ENCODE results near the gene ESYT2.
A peak's percentile ranks its signal among the peaks of the same experiment; 100 is the strongest.

Gene ESYT2

GRCh38 chr7:158722574-158723237, 106.6 kb downstream of the ESYT2 start:
- Histone ChIP-seq H3K27me3 (no peaks in the 10 kb centered on the region), H3K36me3 (no peaks in the 10 kb centered on the region), H3K27ac (no peak overlapping the region), H3K9me3 (no peaks in the 10 kb centered on the region), H3K4me1 (ENCODE audit: control insufficient read depth in 1 of 2, insufficient read depth in 1 of 2, low read depth in 1 of 2, low read length in 1 of 2) (no peaks in the 10 kb centered on the region), H3K4me3 (ENCODE audit: low read depth in 1 of 2, low read length in 1 of 2) (no peak overlapping the region)
- TF ChIP-seq, protein P1, sequence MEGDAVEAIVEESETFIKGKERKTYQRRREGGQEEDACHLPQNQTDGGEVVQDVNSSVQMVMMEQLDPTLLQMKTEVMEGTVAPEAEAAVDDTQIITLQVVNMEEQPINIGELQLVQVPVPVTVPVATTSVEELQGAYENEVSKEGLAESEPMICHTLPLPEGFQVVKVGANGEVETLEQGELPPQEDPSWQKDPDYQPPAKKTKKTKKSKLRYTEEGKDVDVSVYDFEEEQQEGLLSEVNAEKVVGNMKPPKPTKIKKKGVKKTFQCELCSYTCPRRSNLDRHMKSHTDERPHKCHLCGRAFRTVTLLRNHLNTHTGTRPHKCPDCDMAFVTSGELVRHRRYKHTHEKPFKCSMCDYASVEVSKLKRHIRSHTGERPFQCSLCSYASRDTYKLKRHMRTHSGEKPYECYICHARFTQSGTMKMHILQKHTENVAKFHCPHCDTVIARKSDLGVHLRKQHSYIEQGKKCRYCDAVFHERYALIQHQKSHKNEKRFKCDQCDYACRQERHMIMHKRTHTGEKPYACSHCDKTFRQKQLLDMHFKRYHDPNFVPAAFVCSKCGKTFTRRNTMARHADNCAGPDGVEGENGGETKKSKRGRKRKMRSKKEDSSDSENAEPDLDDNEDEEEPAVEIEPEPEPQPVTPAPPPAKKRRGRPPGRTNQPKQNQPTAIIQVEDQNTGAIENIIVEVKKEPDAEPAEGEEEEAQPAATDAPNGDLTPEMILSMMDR (IDR thresholded peaks at IDR 0.05), result no peak

DNA sequence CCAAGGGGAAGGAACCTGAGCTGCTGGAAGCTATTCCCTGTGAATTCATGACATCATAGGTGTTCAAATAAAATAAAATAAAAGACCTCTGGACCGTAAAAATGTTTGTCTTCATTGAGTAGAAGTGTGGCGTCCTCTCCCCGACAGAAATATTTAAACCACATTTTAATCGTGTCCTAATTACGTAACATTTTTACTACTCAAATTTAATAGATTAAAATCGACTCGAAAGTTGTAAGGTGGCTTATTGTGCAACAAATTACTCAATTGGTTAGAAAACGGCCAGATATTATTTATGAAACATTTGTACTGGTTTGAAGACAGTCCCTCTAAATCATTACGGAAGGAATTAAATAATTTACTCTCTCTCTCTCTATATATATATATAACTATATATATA, 109.2 kb downstream of the ESYT2 start:
- Histone ChIP-seq H3K36me3 (no peaks in the 10 kb centered on the region), H3K9me3 (no peaks in the 10 kb centered on the region), H3K4me3 (ENCODE audit: low read depth in 1 of 2, low read length in 1 of 2) (no peak overlapping the region), H3K27ac (no peak overlapping the region), H3K4me1 (ENCODE audit: control insufficient read depth in 1 of 2, insufficient read depth in 1 of 2, low read depth in 1 of 2, low read length in 1 of 2) (peaks cover 17 to 21% of the 10 kb centered on the region in 2 experiments), H3K27me3 (no peaks in the 10 kb centered on the region)
- TF ChIP-seq, protein P1 (IDR thresholded peaks at IDR 0.05), result no peak

- Histone ChIP-seq H3K4me1 (ENCODE audit: control insufficient read depth in 1 of 2, insufficient read depth in 1 of 2, low read depth in 1 of 2, low read length in 1 of 2) (peaks cover 32 to 36% of the 10 kb centered on the region in 2 experiments), H3K4me3 (ENCODE audit: low read depth in 1 of 2, low read length in 1 of 2) (no peak overlapping the region), H3K9me3 (no peaks in the 10 kb centered on the region), H3K36me3 (no peaks in the 10 kb centered on the region), H3K27me3 (no peaks in the 10 kb centered on the region), H3K27ac (no peak overlapping the region)
- TF ChIP-seq, protein P1 (IDR thresholded peaks at IDR 0.05), result no peak
Measured at GRCh38 chr7:158716802-158717201, 112.5 kb downstream of the ESYT2 start.

- peak overlapping the region; percentile 61 for H3K27ac ChIP-seq
Measured at GRCh38 chr7:158710651-158711102, 118.6 kb downstream of the ESYT2 start.

GRCh38 chr7:158707610-158708009, 121.7 kb downstream of the ESYT2 start:
- Histone ChIP-seq H3K4me3 (ENCODE audit: low read depth in 1 of 2, low read length in 1 of 2) (no peak overlapping the region), H3K36me3 (no peaks in the 10 kb centered on the region), H3K27me3 (no peaks in the 10 kb centered on the region), H3K27ac (peak overlapping the region; percentile 20), H3K4me1 (ENCODE audit: control insufficient read depth in 1 of 2, insufficient read depth in 1 of 2, low read depth in 1 of 2, low read length in 1 of 2) (peaks cover 42 to 55% of the 10 kb centered on the region in 2 experiments), H3K9me3 (no peaks in the 10 kb centered on the region)
- TF ChIP-seq, protein P1 (IDR thresholded peaks at IDR 0.05), result no peak

More at GRCh38 chr7:158710651-158711102, 118.6 kb downstream of the ESYT2 start:
- Histone ChIP-seq H3K36me3 (no peaks in the 10 kb centered on the region), H3K4me1 (ENCODE audit: control insufficient read depth in 1 of 2, insufficient read depth in 1 of 2, low read depth in 1 of 2, low read length in 1 of 2) (peaks cover 35 to 56% of the 10 kb centered on the region in 2 experiments), H3K4me3 (ENCODE audit: low read depth in 1 of 2, low read length in 1 of 2) (no peak overlapping the region), H3K27me3 (no peaks in the 10 kb centered on the region), H3K9me3 (no peaks in the 10 kb centered on the region)
- TF ChIP-seq, protein P1 (IDR thresholded peaks at IDR 0.05), result no peak

Data from neutrophil (primary cell).